Activated naive CD4-positive, alpha-beta T cell treated with Interleukin-2 at 50 U/mL for 16 hours (primary cell): ENCODE measurements around the gene ECI2.
A peak's percentile ranks its signal among the peaks of the same experiment; 100 is the strongest.

Experiments used
- DNase-seq: peaks from one replicate; pipeline ENCODE4 v3.0.0-alpha.2; 2020

The ECI2 gene, protein sequence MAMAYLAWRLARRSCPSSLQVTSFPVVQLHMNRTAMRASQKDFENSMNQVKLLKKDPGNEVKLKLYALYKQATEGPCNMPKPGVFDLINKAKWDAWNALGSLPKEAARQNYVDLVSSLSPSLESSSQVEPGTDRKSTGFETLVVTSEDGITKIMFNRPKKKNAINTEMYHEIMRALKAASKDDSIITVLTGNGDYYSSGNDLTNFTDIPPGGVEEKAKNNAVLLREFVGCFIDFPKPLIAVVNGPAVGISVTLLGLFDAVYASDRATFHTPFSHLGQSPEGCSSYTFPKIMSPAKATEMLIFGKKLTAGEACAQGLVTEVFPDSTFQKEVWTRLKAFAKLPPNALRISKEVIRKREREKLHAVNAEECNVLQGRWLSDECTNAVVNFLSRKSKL

GRCh38 chr6:4134841-4135664, at the start of gene ECI2:
ECI2 (minus strand) TSS chr6:4135575; CDS start chr6:4135560, 15 bp downstream.
- peak; percentile 53 for DNase-seq

DNA sequence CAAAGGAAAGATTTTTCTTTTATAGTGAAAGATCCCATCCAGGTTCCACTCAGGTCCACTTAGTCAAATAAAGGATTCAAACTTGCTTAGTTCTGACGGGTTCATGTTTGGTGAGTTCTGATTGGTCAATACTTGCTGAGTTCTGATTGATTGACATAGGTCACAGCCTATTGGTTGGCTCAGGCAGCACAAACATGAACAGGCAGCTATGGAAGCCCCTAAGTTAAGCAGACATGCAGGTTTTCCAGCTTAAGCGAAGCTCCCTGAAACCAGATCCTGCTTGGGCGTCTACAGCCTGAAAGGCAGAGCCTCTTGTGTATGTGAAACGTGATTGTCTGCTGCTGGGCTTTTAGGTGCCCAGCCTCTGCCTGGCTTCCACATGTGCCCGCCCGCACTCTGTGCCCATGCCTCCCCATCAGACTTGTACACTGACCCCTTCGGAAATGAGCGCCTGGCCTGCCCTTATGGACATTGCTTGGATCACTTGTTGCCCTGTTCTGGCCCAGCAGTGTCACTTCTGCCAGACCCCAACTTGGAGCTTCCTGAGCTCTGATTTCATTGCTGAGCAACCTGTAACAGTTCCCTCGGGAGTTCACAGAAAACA, 45.4 kb upstream of the ECI2 start:
- DNase-seq: no peak

GRCh38 chr6:4179960-4180651, 44.7 kb upstream of the ECI2 start:
- DNase-seq: no peak

DNA sequence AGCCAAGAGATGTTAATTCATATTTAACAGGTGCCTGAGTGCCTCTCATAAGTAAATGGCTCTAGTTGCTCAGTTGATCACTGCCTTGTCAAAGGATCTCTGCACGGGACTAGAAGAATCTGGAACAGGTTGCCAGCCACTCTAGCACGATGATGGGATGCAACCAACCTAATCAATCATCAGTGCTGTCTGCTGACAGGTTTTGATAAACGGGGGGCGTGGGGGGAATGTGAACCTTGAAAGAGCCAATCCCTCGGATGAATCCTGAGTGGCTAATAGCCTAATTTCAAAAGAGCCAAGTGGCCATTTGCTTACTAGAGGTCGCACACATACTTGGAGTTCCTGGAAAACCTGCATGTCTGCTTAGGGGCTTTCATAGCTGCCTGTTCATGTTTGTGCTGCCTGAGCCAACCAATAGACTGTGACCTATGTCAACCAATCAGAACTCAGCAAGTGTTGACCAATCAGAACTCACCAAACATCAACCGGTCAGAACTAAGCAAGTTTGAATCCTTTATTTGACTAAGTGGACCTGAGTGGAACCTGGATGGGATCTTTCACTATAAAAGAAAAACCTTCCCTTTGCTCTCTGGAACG, 43.5 kb upstream of the ECI2 start:
- no peak for DNase-seq

GRCh38 chr6:4176907-4177306, 41.5 kb upstream of the ECI2 start:
- DNase-seq: no peak

- no peak for DNase-seq
These were observed 38.7 kb upstream of the ECI2 start for GRCh38 chr6:4174042-4174441.

- DNase-seq: no peak
These were observed 37.0 kb upstream of the ECI2 start for GRCh38 chr6:4172368-4172767.

GRCh38 chr6:4170297-4170696, 34.9 kb upstream of the ECI2 start:
- no peak for DNase-seq

- no peak for DNase-seq
These were observed 33.8 kb upstream of the ECI2 start for GRCh38 chr6:4169028-4169789.

- DNase-seq: no peak
These were observed 32.5 kb upstream of the ECI2 start for GRCh38 chr6:4167833-4168232.

- no peak for DNase-seq
These were observed 31.7 kb upstream of the ECI2 start for GRCh38 chr6:4167123-4167522.

GRCh38 chr6:4164456-4164855, 29.1 kb upstream of the ECI2 start:
- no peak for DNase-seq

DNA sequence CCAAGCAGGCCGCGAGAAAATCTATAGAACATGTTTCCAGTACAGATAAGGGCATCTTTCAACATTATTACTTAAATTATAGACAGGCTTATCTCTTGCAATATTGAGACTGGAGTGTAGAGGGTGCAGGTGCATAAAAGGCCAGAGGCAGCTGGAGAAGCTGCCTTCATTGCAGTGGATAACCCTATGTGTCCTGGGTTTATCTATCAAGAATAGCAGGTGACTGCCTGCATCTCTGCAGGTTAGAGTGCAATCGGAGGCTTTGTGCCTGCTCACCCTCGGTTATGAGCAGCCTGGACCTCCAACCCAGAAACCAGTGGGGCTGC, 28.7 kb upstream of the ECI2 start:
- DNase-seq: no peak

GRCh38 chr6:4163408-4164116, 28.2 kb upstream of the ECI2 start:
- no peak for DNase-seq

DNA sequence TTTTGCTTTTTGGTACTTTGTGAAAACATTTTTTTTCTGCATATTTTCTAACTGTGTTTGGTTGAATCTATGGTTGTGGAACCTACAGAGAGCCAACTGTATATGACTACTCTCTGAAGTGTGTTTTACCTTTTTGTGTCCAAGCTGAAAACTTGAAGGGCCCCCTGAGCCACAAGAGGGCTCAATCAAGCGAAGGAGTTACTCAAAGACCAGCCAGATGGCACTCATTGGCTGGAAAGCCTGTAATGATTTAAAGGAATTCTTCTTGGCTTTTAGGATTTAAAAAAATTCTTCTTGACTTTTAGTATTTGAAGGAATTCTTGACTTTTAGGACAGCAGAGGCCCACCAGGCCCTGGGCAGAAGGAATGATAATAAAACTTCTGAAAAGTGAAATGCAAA, 27.0 kb upstream of the ECI2 start:
- no peak for DNase-seq

DNA sequence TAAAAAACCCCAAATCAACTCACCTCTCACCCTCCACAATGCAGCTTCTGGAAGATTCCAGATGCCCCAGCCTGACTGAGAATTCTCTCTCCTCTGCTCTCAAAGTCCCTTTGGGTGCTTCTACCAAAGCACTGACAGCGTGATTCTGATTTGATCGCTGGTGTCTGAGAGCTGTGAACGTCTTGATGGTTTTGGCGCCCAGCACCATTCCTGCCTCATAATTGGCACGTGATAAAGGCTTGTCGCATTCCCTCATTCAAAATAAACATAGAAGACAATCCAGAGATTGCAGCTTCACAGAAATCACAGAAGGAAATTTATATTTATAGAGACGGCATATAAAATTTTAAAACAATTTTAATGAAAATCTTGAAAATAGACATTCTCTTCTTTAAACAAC, 24.1 kb upstream of the ECI2 start:
- DNase-seq: no peak

GRCh38 chr6:4157506-4157905, 22.1 kb upstream of the ECI2 start:
- DNase-seq: no peak

- DNase-seq: peak; percentile 75
These were observed 20.6 kb upstream of the ECI2 start for GRCh38 chr6:4155848-4156466.

DNA sequence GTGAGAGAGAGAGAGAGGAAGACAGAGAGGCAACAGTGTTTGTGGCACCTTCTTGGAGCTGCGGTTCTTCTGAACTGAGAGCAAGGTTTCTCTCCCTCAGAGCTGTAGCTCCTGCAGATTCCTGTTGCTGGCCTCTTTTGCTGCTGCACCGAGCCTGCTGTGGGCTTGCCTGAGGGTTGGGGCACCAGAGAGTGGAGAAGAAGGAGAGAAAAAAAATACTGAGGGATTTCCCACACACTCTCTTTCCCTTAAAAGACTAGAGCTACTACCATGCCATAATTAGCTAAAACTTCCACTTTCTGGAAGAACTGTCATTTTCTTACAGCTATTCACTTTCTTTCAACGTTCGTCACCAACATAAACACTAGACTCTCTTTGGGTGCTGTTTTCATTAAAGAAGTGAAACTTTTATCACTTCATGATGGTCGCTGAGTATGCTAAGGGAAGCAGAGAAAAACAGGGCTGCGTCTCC, 18.2 kb upstream of the ECI2 start:
- DNase-seq: no peak

GRCh38 chr6:4145083-4145482, 9.7 kb upstream of the ECI2 start:
- no peak for DNase-seq

DNA sequence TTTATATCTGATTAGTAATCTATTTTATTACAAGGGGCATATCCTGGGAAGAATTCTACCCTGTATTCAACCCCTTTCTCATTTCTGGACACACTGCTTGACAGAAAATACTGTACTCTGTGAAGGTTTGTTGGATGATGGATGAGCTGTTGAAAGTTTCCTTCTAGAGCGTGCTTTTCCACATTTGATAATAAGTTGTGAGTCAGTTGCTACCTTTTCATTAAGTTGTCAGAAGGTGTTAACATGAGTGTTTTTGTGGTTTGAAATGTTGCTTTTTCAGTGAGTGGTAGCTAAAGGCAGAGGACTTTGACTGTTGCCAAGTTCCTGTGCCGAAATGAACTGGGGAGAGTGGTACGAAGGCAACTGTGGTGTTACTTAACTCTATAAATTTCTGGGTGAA, 3.9 kb upstream of the ECI2 start:
- no peak for DNase-seq
